ENCODE data around the gene CLCN6.

Gene CLCN6

GRCh38 chr1:11874624-11875023 is 68.6 kb downstream of the CLCN6 start:
- no peak for DNase-seq (ENCODE audit: low read depth in 2 of 3, low spot score in 2 of 3)

- DNase-seq (ENCODE audit: low read depth in 2 of 3, low spot score in 2 of 3) = no peak
Observed at GRCh38 chr1:11875094-11875493, 69.1 kb downstream of the CLCN6 start.

- no peak for DNase-seq (ENCODE audit: low read depth in 2 of 3, low spot score in 2 of 3)
Observed at GRCh38 chr1:11877074-11877473, 71.1 kb downstream of the CLCN6 start.

GRCh38 chr1:11878081-11878890 is 72.3 kb downstream of the CLCN6 start:
- no peak for DNase-seq (ENCODE audit: low read depth in 2 of 3, low spot score in 2 of 3)

- no peak for DNase-seq (ENCODE audit: low read depth in 2 of 3, low spot score in 2 of 3)
Observed at GRCh38 chr1:11878891-11879190, 72.8 kb downstream of the CLCN6 start.

GRCh38 chr1:11879311-11880180 is 73.6 kb downstream of the CLCN6 start:
- DNase-seq (ENCODE audit: low read depth in 2 of 3, low spot score in 2 of 3) = no peak

GRCh38 chr1:11880181-11880575 is 74.2 kb downstream of the CLCN6 start:
- DNase-seq (ENCODE audit: low read depth in 2 of 3, low spot score in 2 of 3) = no peak

GRCh38 chr1:11880911-11881748 is 75.1 kb downstream of the CLCN6 start:
- DNase-seq (ENCODE audit: low read depth in 2 of 3, low spot score in 2 of 3) = no peak

- no peak for DNase-seq (ENCODE audit: low read depth in 2 of 3, low spot score in 2 of 3)
Observed at GRCh38 chr1:11881749-11882441, 75.9 kb downstream of the CLCN6 start.

GRCh38 chr1:11882814-11883538 is 77.0 kb downstream of the CLCN6 start:
- DNase-seq (ENCODE audit: low read depth in 2 of 3, low spot score in 2 of 3) = no peak

GRCh38 chr1:11885916-11886315 is 79.9 kb downstream of the CLCN6 start:
- no peak for DNase-seq (ENCODE audit: low read depth in 2 of 3, low spot score in 2 of 3)

GRCh38 chr1:11886986-11887665 is 81.1 kb downstream of the CLCN6 start:
- no peak for DNase-seq (ENCODE audit: low read depth in 2 of 3, low spot score in 2 of 3)

- DNase-seq (ENCODE audit: low read depth in 2 of 3, low spot score in 2 of 3) = no peak
Observed at GRCh38 chr1:11887666-11888007, 81.6 kb downstream of the CLCN6 start.

- no peak for DNase-seq (ENCODE audit: low read depth in 2 of 3, low spot score in 2 of 3)
Observed at GRCh38 chr1:11888206-11888876, 82.3 kb downstream of the CLCN6 start.

- no peak for DNase-seq (ENCODE audit: low read depth in 2 of 3, low spot score in 2 of 3)
Observed at GRCh38 chr1:11888877-11889208, 82.9 kb downstream of the CLCN6 start.

GRCh38 chr1:11891433-11892186 is 85.6 kb downstream of the CLCN6 start:
- DNase-seq (ENCODE audit: low read depth in 2 of 3, low spot score in 2 of 3) = no peak

Measured in activated CD8-positive, alpha-beta memory T cell treated with anti-CD3 and anti-CD28 coated beads for 48 hours (primary cell).